PC-3 (cell line): ENCODE data around the gene IFNGR1.

Source experiments
- EZH2 ChIP-seq: fragments of 300-600 bp; sonication (generic); IDR thresholded peaks from one replicate; pipeline ENCODE4 v1.6.1; 2017; ENCODE audit warnings: antibody characterized with exemption, mild to moderate bottlenecking, low read length; ENCODE audit not compliant: unreplicated experiment
- EZH2phosphoT487 ChIP-seq: fragments of 300-600 bp; sonication (generic); IDR thresholded peaks from 2 replicates; pipeline ENCODE4 v1.6.1; 2018; ENCODE audit warnings: mild to moderate bottlenecking, antibody characterized with exemption, low read length, borderline replicate concordance
- TF ChIP-seq, protein P1 (sequence below): fragments of 300-600 bp; sonication (generic); conservative IDR thresholded peaks from 2 replicates; pipeline ENCODE4 v1.5.1; 2017; ENCODE audit warnings: antibody characterized with exemption, low read depth, mild to moderate bottlenecking, low read length

DNA sequence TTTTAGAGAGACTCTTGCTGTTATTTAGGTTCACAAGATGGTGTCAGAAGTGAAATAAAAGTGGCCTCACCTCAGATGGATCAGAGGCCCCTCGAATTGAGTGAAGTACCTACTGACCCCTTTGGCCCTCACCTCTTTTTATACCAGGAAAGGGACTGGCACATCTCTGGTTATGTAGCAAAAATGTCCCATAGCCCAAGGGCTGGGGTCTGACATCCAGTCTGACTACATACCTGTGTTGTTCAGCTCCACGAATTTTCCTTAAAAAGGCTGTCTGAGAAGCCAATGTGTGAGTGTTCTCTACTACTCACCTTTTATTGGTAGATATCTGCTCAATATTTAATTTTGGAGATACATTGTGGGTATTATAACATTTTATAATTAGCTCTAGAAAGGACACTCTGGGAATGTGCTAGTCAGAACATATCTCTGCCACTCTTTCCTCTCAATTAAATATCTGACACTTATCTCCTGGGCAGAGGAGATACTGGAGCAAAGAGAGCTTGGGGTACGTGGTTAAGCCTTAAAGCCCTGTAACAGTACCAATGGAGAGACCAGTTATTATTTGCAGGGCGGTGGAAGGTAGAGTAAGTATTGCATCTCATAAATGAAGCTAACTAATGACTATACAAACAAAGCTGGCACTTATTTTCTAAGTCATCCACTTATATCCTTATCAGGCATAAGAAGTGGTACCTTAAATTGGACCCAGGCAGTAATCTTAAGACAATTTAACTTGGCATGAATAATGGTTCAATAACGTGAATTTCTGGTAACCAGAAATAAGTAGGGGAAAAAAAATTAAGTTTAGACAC lies 25.7 kb downstream of the IFNGR1 start:
- TF ChIP-seq, protein P1, sequence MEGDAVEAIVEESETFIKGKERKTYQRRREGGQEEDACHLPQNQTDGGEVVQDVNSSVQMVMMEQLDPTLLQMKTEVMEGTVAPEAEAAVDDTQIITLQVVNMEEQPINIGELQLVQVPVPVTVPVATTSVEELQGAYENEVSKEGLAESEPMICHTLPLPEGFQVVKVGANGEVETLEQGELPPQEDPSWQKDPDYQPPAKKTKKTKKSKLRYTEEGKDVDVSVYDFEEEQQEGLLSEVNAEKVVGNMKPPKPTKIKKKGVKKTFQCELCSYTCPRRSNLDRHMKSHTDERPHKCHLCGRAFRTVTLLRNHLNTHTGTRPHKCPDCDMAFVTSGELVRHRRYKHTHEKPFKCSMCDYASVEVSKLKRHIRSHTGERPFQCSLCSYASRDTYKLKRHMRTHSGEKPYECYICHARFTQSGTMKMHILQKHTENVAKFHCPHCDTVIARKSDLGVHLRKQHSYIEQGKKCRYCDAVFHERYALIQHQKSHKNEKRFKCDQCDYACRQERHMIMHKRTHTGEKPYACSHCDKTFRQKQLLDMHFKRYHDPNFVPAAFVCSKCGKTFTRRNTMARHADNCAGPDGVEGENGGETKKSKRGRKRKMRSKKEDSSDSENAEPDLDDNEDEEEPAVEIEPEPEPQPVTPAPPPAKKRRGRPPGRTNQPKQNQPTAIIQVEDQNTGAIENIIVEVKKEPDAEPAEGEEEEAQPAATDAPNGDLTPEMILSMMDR: no peak
- TF ChIP-seq EZH2 (no peak), EZH2phosphoT487 (no peak)
